NCI-H748 treated with DMSO at 0.1 percent for 48 hours (cell line): ENCODE data around the gene PTPN1.
"Not testable (repeated sequence)": the region's sequence is repeated elsewhere in the genome, so short reads cannot be mapped to it uniquely, and the experiment has no call there.

Source experiments
- DNase-seq: peaks from one replicate; lab custom pipeline; 2025; lab: John Stamatoyannopoulos, UW

PTPN1 gene

GRCh38 chr20:50558483-50558925, 48.3 kb downstream of the PTPN1 start:
- no peak for DNase-seq

DNA sequence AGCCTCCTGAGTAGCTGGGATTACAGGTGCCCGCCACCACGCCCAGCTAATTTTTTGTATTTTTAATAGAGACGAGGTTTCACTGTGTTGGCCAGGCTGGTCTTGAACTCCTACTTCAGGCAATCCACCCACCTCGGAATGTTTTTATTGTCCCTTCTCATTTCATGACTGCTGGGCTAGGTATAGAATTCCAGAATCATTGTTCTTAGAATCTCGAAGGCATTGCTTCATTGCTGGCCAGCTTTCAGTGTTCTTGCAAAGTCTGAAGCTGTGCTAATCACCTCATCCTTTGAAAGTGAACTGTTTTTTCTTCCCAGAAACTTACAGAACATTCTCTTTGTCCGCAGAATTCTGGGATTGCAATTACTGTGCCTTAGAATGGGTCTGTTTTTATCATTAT, 49.0 kb downstream of the PTPN1 start:
- no peak for DNase-seq

- no peak for DNase-seq
Measured at GRCh38 chr20:50559856-50560638, 49.9 kb downstream of the PTPN1 start.

DNA sequence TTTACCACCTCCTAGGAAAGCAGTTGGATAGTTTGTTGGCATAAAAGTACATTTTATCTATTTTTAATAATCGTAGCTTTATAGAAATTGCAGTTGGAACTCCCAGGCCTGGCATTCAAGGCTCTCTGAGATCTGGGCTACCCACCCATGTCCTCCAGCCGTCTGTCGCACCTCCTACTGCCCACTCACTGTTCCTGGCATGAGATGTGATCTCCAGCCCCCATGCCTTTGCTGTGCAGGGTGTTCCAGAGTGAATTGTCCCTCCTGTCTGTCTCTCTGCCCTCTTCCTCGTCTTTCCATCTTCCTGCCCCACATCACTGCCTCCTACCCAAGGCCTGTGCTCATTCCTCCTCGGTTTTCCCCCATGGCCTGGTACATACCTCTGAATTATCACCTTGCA, 50.7 kb downstream of the PTPN1 start:
- DNase-seq = no peak

DNA sequence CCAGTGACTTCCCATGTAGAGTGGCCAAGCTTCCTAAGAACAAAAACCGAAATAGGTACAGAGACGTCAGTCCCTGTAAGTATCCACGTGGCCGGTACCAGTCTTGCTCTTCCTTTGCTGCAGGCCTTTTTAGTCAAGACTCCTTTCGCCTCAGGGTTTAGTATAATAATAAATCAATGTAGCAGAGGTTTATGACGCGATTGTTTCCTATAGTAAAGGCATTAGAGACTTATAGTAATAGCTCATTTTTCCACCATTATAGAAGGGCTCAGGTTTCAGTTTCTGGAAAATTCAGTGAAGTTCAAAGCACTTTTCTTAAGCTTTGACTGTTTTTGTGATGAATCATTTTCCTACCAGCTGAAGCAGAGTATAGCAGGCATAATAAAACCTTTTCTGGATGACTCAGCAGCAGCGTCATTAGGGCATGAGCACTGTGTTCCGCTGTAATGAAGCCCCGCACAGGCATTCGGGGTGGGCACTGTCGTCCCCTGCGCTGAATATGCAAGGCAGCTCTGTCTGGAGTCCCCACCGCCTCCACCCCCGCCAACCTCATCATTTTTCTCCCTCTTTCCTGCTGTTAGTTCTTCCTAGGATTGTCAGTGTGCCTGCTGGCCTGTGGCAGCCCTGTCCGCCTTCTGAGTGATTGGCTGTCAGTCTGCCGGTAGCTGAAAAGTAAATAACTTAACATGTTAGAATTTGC, 51.3 kb downstream of the PTPN1 start:
- DNase-seq = no peak

DNA sequence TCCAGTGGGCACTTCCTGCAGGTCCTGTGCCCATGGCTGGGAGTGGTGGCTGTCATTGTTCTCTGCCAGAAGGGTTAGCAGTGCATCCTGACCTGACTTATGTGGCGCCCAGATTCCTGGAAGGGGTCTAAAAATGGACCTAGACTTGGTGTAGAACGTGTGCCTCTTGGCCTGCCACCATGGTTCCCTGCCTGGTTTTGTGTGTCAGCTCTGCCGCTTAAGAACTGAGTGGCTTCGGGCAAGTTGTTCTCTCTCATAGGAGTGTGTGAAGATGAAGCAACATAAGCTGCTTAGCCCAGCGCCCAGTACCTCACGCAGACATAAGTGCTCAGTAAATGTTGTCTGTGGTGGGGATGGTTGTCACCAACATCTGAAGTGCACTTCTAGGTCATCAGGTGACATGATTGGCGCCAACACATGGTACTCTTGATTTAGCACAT, 52.1 kb downstream of the PTPN1 start:
- DNase-seq = no peak

- no peak for DNase-seq
Measured at GRCh38 chr20:50563133-50563944, 53.2 kb downstream of the PTPN1 start.

GRCh38 chr20:50565383-50565782, 55.2 kb downstream of the PTPN1 start:
- DNase-seq = no peak

GRCh38 chr20:50565871-50566270, 55.7 kb downstream of the PTPN1 start:
- DNase-seq = no peak

GRCh38 chr20:50567860-50568548, 57.8 kb downstream of the PTPN1 start:
- no peak for DNase-seq

- DNase-seq = no peak
Measured at GRCh38 chr20:50568549-50568942, 58.4 kb downstream of the PTPN1 start.

DNA sequence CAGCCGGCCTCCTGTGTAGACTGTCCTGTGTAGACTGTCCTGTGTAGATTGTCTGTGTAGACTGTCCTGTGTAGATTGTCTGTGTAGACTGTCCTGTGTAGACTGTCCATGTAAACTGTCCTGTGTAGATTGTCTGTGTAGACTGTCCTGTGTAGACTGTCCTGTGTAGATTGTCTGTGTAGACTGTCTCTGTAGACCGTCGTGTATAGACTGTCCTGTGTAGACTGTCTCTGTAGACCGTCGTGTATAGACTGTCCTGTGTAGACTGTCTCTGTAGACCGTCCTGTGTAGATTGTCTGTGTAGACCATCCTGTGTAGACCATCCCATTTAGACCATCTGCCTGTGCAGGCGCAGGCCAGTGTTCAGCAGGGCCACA, 59.3 kb downstream of the PTPN1 start:
- not testable (repeated sequence) for DNase-seq

GRCh38 chr20:50569864-50570836, 60.0 kb downstream of the PTPN1 start:
- no peak for DNase-seq

DNA sequence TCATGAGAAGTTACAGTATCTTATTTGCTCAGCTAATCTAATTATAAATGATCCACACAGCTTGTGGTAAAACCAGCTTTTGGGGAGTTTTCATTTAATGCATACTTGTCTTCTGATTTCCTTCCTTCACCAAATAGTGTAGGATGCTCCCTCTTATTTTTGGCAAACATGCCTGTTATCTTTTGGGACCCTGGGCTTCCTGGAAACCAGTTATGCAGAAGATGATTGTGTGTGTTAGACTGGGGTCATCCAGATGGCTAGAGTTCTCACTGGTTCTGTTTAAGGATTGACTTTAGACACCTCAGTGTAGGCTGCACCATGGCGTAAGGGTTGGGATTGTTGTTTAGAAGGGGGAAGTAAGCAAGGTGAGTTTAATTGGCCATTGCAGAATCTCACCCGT, 61.3 kb downstream of the PTPN1 start:
- DNase-seq = no peak

DNA sequence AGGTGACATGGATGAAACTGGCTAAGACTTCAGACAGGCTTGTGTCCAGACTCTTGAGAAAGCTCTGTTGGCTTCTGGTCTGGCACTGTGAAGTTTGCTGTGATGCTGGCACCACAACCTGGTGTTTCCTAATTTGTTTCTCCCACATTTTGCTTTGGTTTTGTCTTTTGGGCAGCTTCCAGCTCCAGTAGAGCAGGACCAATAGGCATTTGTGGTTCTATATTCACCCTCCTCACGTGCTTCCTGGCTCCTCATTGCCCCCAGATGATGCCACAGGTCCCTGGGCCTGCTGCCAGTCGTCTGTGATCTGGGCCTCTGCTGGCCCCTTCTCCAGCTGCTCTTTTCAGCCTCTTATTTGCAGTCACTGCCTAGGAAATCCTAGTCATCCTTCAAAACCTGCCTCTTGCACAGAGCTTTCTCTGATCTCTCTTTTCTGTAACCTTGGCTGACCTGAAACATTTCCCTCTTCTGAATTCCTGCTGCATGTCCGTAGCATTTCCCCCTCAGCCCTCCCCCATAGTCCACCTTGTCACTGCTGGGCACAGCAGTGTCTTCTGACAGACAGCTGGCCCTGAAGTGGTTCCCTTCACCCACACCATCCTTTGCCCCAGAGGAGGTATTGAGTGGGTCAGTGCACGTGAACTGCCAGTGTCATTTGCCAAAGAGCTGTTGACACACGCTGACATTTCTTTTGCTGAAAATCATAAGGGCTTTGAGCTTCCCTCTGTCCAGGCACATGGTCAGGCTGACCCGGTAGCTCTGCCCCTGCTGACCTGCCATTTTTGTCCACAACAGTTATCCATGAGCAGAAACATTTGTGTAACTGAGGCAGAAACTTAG, 63.0 kb downstream of the PTPN1 start:
- DNase-seq = no peak

- DNase-seq = no peak
Measured at GRCh38 chr20:50574108-50574507, 63.9 kb downstream of the PTPN1 start.

- no peak for DNase-seq
Measured at GRCh38 chr20:50574586-50574985, 64.4 kb downstream of the PTPN1 start.

DNA sequence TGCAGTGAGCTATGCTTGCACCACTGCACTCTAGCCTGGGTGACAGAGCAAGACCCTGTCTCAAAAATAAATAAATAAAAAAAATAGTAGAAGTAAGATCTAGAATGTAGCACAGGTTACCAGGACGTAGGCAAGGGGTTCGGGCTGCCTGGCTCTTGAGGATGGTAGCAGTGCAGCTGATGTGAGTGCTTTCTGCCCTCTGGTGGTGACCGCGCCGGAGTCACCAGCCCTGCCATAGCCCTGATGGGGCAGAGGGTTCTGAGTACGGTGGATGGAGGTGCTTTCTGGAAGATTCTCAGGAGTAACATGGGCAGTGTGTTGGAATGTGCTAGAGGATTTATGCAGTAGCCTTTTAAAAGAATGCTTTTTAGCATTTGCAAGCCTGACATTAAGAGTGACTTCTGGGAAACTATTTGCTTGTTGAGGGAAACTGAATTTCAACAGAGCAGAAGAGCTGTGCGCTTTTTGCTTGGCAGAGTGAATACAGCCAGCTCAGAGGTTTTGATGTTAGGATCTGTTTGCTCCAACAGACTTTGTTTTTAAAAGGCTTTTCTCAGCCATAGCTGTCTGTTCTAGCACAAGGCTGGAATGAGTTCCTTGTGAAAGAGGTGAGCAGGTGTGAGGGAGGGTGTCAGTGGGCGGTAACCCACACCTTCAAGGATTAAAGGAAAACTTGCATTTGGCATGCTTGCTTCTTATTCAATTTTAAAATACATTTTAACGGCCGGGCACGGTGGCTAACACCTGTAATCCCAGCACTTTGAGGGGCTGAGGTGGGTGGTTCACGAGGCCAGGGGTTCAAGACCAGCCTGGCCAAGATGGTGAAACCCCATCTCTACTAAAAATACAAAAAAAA, 65.9 kb downstream of the PTPN1 start:
- no peak for DNase-seq
